HepG2 (cell line): ENCODE measurements around the gene MDH1. TPM values are rescaled to one million over a fixed set of nuclear protein-coding genes. Genes with fewer than 3 reads are reported as not detected.

Experiments used
- CEBPZ ChIP-seq: IDR thresholded peaks from 2 replicates; pipeline ENCODE4 v1.6.1; 2012; ENCODE audit warnings: low read length, improper control_type of control experiment
- KAT8 ChIP-seq: IDR thresholded peaks from 2 replicates; pipeline ENCODE4 v1.6.1; 2016; ENCODE audit warnings: missing genetic modification reagents, missing compliant biosample characterization
- PHF21A ChIP-seq: sonication (generic); formaldehyde crosslinking; IDR thresholded peaks from 2 replicates; pipeline ENCODE4 v1.5.0; 2020; ENCODE audit warnings: mild to moderate bottlenecking, missing genetic modification reagents
- REST ChIP-seq, 2 experiments: IDR thresholded peaks; 2 replicates each; pipeline ENCODE4 v1.6.1; 2011 to 2012; ENCODE audit warnings: low read length in 2 of 2, borderline replicate concordance in 1 of 2, low read depth in 1 of 2, mild to moderate bottlenecking in 1 of 2, moderate library complexity in 1 of 2
- TBX3 ChIP-seq: fragments of 450-650 bp; IDR thresholded peaks from 2 replicates; pipeline ENCODE4 v1.6.1; 2017; ENCODE audit warnings: antibody characterized with exemption, mild to moderate bottlenecking, inconsistent platforms, borderline replicate concordance
- ZNF335 ChIP-seq: sonication (generic); formaldehyde crosslinking; IDR thresholded peaks from 2 replicates; pipeline ENCODE4 v1.4.0; 2020; ENCODE audit warnings: missing genetic modification reagents
- ZNF407 ChIP-seq: sonication (generic); formaldehyde crosslinking; IDR thresholded peaks from one replicate; pipeline ENCODE4 v1.5.1; 2020; ENCODE audit warnings: mild to moderate bottlenecking, missing genetic modification reagents; ENCODE audit errors: not compliant biosample characterization
- polyA plus RNA-seq, 8 experiments: library from polyadenylated mRNA; depleted of rRNA in 3 of 8; stranded (reverse) in 7 of 8; unstranded in 1 of 8; fragments of >200 nt; fragmentation: Illumina TruSeq in 4 of 8; extraction: Trizol in 4 of 8; gene quantifications; 2 replicates each; pipeline versions ENCODE4 v1.2.1 to v1.2.3, GENCODE V29; 2011 to 2016; ENCODE audit warnings: low read depth in 4 of 8, missing spikeins in 1 of 8, mixed read lengths in 1 of 8; ENCODE audit not compliant: insufficient read depth in 1 of 8
- total RNA-seq, 5 experiments: library from RNA; depleted of rRNA; stranded (reverse); fragments of >200 nt; fragmentation: Illumina TruSeq; extraction: Trizol; gene quantifications; 2 replicates each; pipeline ENCODE4 v1.2.3, GENCODE V29; 2016; ENCODE audit warnings: low read depth in 1 of 5

Gene MDH1
- total and polyA plus RNA-seq, 2 of the 13 experiments (the other 11 are each of a cell fraction or from before 2014, with no cell fraction given): 293 to 415 TPM

GRCh38 chr2:63619328-63619727 lies 30.6 kb downstream of the MDH1 start (continued):
- TF ChIP-seq ZNF407 (CRISPR knock-in tag): no peak
- no peak for TF ChIP-seq KAT8 (CRISPR knock-in tag)
- TF ChIP-seq ZNF335 (CRISPR knock-in tag): no peak
- no peak for TF ChIP-seq CEBPZ
- no peak for TF ChIP-seq REST (IDR thresholded peaks at IDR 0.05; ENCODE audit: borderline replicate concordance in 1 of 2, low read depth in 1 of 2, low read length in 2 of 2)
- no peak for TF ChIP-seq PHF21A
- TF ChIP-seq TBX3: no peak
